ENCODE measurements around the gene VSTM4.

- TF ChIP-seq CTCF (IDR thresholded peaks at IDR 0.05) (no peak), POLR2A (IDR thresholded peaks at IDR 0.05) (no peak)
These were observed 28.9 kb upstream of the VSTM4 start for GRCh38 chr10:49144058-49144720.

Measured in testis (tissue), 2 donors.